ENCODE measurements around the gene KDM1A.

KDM1A gene

GRCh38 chr1:23069675-23070074, 50.4 kb downstream of the KDM1A start:
- no peak for DNase-seq (ENCODE audit: low read depth, low spot score)

GRCh38 chr1:23074012-23074411, 54.7 kb downstream of the KDM1A start:
- no peak for DNase-seq (ENCODE audit: low read depth, low spot score)

- DNase-seq (ENCODE audit: low read depth, low spot score) = no peak
Observed at GRCh38 chr1:23079025-23079424, 59.8 kb downstream of the KDM1A start.

- DNase-seq (ENCODE audit: low read depth, low spot score) = no peak
Observed at GRCh38 chr1:23080885-23081284, 61.6 kb downstream of the KDM1A start.

GRCh38 chr1:23081376-23081775, 62.1 kb downstream of the KDM1A start:
- DNase-seq (ENCODE audit: low read depth, low spot score) = no peak

- DNase-seq (ENCODE audit: low read depth, low spot score) = no peak
Observed at GRCh38 chr1:23083714-23084480, 64.6 kb downstream of the KDM1A start.

- DNase-seq (ENCODE audit: low read depth, low spot score) = no peak
Observed at GRCh38 chr1:23084880-23085279, 65.6 kb downstream of the KDM1A start.

- DNase-seq (ENCODE audit: low read depth, low spot score) = no peak
Observed at GRCh38 chr1:23085696-23086095, 66.4 kb downstream of the KDM1A start.

GRCh38 chr1:23088027-23088426, 68.8 kb downstream of the KDM1A start:
- no peak for DNase-seq (ENCODE audit: low read depth, low spot score)

- no peak for DNase-seq (ENCODE audit: low read depth, low spot score)
Observed at GRCh38 chr1:23090056-23090455, 70.8 kb downstream of the KDM1A start.

- no peak for DNase-seq (ENCODE audit: low read depth, low spot score)
Observed at GRCh38 chr1:23091545-23091944, 72.3 kb downstream of the KDM1A start.

- DNase-seq (ENCODE audit: low read depth, low spot score) = no peak
Observed at GRCh38 chr1:23092447-23092846, 73.2 kb downstream of the KDM1A start.

- DNase-seq (ENCODE audit: low read depth, low spot score) = no peak
Observed at GRCh38 chr1:23097316-23097715, 78.0 kb downstream of the KDM1A start.

GRCh38 chr1:23098463-23099170, 79.3 kb downstream of the KDM1A start:
- peak; percentile 35 for DNase-seq (ENCODE audit: low read depth, low spot score)

- DNase-seq (ENCODE audit: low read depth, low spot score) = no peak
Observed at GRCh38 chr1:23099171-23099536, 79.9 kb downstream of the KDM1A start.

- no peak for DNase-seq (ENCODE audit: low read depth, low spot score)
Observed at GRCh38 chr1:23100074-23100748, 80.9 kb downstream of the KDM1A start.

- no peak for DNase-seq (ENCODE audit: low read depth, low spot score)
Observed at GRCh38 chr1:23101101-23101827, 82.0 kb downstream of the KDM1A start.

GRCh38 chr1:23101887-23102286, 82.6 kb downstream of the KDM1A start:
- DNase-seq (ENCODE audit: low read depth, low spot score) = no peak

GRCh38 chr1:23102289-23102688, 83.0 kb downstream of the KDM1A start:
- DNase-seq (ENCODE audit: low read depth, low spot score) = no peak

- no peak for DNase-seq (ENCODE audit: low read depth, low spot score)
Observed at GRCh38 chr1:23103001-23103889, 84.0 kb downstream of the KDM1A start.

- DNase-seq (ENCODE audit: low read depth, low spot score) = no peak
Observed at GRCh38 chr1:23108918-23109533, 89.8 kb downstream of the KDM1A start.
